Right ventricle myocardium inferior (tissue), 1 donor: ENCODE results near the gene MRPL20. TPM values are rescaled to one million over a fixed set of nuclear protein-coding genes. Genes with fewer than 3 reads are reported as not detected.

Experiments
- ATAC-seq: fragments of 200-7000 bp; cut with Tn5 transposase; one replicate; pipeline ENCODE4 v1.9.1; 2020; ENCODE audit warnings: mild to moderate bottlenecking, moderate library complexity
- DNase-seq: peaks from one replicate; pipeline ENCODE4 v3.0.0; 2021; ENCODE audit errors: missing footprints
- intact Hi-C: fragments of 100-400 bp; cut with DNase I; formaldehyde crosslinking; loops from one replicate; pipeline ENCODE4 v1.11.0; 2022
- total RNA-seq: library from RNA; stranded (reverse); fragmentation: NEBNext Ultra II Directional; extraction: Animal tissue kit (Norgen Biotek cat#: 25700); gene quantifications from one replicate; pipeline ENCODE4 v1.2.1, GENCODE V29; 2021
- donor health status: DM: no; HTN: yes; CAD: no; lungs with severe emphysema.

The MRPL20 gene
- total RNA-seq, 1 donor from 2014 or later, result 140 TPM

DNA sequence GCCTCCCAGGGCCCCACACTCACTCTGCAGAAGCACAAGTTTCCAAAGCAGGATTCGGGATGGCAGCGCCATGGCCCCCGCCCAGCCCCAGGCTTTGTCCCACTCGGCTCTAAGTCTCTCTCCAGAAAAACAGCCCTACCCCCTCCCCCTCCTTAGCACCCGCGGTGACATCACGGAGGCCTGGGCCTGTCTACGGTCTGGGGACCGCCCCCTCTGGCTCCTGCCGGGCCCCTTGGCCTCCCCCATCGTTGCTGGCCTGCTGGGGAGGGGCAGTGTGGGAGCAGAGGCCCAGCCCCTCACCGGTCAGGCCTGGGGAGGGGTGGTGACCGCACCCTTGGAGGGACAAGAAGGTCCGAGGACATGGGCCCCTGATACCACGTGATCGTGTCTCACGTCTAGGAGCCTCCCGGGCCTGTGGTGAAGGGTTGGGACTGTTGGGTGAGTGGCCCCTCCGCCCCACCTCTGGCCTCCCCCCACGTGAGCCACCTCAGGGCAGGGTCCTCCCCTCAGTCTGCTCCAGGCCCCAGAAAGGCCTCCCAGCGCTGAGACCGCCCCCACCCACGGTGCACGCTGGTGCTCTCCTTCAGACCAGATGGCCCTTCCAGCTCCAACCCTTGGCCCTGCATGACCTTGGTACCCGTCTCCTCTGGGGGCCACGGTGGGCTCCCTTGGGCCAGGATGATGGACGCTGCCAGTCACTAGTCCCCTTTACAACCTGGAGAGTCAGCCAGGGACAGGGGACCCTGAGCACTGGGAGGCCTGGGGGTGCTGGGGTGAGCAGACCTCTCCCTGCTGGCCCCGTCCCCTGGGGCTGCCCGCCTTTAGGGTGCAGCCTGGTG lies 48.4 kb downstream of the MRPL20 start, which contains the start of gene MXRA8:
Gene MXRA8 (minus strand): TSS at position 123 of the 839 bp plus-strand sequence. CDS start 51 bp downstream, at position 72.
- ATAC-seq, result peak; percentile 71
- DNase-seq, result peak; percentile 85
- intact Hi-C loops, result no loop called here

DNA sequence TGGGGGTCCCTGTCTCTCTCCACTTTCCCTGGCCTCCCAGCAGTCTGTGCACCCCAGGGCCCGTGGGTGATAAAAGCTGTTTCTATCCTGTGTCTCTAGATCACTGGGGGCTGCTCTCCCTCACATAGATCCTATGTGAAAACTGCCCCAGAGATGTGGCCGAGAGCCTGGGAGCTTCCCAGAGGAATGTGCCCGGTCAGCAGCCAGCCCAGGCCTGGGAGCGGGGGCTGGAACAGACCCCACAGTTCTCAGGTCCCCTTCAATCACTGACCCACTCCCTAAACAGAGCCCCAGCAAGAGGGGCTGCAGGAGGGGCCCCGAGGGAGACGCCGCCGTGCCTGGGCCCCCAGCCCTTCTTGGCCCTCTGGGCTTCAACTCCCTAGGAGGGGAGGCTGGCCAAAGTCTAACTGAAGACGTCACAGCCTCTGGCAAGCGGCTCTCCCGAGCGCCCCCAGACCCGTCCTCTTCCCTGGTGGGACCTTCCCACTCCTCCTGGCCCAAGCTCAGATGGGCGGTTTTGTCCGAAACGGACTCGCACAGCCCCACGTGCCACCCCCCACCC lies 49.1 kb downstream of the MRPL20 start:
- ATAC-seq (no peak), DNase-seq (peak; percentile 42)
- intact Hi-C loops, result no loop called here

DNA sequence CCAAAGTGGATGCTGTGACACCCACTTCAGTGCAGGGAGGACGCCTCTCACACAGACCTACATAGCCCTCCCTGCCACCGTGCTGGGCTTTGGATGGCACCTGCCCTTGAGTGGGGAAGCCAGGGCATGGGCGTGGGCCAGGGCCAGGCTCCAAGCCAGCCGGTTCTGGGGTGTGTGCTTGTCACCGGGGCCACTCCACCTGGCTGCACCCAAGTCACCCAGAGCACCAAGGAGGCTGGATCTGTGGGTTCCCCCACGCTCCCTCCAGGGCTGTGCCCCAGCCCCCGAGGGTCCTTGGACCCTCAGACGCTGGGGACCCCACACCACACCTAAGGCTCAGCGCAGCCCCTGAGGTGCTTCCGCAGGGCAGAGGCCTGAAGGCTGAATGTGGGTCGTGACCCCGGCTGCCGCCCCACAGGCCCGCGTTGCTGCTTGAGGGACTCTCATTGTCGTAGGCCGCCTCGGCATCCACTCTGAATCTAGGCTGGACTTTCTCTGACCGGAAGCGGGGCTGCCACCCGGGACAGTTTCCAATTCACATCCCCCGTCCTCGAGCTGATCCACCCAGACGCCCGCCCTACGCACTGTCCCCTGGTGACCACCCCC lies 50.2 kb downstream of the MRPL20 start:
- no peak for ATAC-seq
- peak; percentile 59 for DNase-seq
- intact Hi-C loops, result no loop called here

DNA sequence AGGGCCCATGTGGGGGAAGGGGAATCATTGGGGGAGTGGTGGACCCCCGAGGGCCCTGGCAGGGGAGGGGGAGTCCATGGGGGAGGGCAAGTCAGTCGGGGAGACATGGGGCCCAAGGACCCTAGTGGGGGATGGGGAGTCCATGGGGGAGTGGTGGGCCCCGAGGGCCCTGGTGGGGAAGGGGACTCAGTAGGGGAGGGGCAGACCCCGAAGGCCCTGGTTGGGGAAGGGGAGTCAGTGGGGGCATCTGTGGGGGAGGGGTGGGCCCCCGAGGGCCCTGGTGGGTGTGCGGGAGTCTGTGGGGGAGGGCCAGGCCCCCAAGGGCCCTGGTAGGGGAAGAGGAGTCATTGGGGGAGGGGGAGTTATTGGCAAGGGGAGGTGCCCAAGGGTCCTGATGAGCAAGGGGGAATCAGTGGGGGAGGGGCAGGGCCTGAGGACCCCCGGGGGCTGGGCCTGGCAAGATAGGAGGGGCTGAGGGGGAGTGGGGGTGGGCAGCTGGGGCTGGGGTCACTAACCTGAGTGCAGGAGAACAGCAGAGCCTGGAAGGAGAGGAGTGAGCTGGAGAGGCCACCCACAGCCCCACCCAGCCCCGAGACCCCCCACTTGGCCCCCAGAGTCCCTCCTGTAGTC lies 50.8 kb downstream of the MRPL20 start:
- intact Hi-C loops, result no loop called here

DNA sequence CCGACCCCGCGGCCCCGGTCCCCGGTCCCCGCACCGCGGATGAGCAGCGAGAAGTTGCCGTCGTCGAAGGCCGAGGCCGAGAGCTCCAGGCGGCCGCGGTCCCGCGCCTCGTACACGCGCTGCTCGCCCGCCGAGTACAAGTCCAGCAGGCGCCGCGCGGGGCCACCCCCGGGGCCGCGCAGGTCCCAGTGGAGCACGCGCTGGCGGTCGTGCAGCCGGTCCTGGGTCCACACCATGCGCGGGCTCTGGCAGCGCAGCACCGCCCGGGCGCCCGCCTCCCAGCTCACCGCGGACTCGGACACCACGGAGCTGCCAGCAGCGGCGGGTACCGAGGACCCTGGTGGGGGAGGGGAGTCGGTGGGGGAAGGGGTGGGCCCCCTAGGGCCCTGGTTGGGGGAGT lies 51.7 kb downstream of the MRPL20 start:
- intact Hi-C loops, result no loop called here
- ATAC-seq, result no peak
- DNase-seq, result peak; percentile 73

More for the DNA sequence above, 50.8 kb downstream of the MRPL20 start:
- no peak for ATAC-seq
- peak; percentile 20 for DNase-seq

DNA sequence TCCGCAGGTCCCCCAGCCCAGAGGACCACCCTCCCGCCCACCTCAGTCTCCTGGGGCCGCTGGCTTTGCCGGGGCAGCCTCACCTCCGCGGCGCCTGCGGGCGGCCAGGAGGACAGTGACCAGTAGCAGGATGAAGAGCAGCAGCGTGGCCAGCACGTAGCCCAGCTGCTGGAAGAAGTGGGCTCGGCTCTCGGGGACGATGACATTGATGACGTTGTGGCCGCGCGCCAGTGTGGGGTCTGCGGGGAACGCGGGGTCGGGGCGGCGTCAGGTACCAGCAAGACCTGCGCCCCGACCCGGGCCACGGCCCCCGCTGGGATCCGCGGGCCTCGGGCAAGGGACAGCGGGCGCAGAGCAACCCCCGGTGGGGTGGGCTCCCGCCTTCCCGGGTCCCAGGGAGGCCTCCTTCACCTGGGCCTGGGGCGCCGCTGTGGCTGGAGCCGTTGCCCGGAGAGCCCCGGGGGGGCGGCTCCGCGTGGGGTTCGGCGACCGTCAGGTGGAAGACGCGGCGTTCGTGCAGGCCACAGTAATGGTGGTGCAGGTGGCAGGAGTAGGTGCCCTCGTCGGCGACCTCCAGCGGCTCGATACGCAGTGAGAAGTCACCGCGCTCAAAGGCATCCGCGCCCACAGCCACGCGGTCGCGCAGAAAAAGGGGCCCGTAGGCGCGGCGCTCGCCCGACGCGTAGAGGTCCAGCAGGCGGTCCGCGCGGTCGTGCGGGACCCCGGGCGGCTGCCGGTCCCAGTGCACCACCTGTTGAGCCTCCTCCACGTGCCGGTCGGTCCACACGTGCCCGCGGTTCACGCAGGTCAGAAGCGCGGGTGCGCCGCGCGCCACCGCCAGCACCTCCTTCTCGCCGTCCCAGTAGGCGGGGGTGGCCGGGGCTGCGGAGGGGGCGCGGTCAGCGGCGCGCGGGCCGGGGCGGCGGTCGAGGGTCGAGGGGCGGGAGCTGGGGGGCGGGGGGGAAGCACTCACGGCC lies 52.5 kb downstream of the MRPL20 start:
- intact Hi-C loops, result no loop called here
- DNase-seq (peak; percentile 57), ATAC-seq (no peak)

DNA sequence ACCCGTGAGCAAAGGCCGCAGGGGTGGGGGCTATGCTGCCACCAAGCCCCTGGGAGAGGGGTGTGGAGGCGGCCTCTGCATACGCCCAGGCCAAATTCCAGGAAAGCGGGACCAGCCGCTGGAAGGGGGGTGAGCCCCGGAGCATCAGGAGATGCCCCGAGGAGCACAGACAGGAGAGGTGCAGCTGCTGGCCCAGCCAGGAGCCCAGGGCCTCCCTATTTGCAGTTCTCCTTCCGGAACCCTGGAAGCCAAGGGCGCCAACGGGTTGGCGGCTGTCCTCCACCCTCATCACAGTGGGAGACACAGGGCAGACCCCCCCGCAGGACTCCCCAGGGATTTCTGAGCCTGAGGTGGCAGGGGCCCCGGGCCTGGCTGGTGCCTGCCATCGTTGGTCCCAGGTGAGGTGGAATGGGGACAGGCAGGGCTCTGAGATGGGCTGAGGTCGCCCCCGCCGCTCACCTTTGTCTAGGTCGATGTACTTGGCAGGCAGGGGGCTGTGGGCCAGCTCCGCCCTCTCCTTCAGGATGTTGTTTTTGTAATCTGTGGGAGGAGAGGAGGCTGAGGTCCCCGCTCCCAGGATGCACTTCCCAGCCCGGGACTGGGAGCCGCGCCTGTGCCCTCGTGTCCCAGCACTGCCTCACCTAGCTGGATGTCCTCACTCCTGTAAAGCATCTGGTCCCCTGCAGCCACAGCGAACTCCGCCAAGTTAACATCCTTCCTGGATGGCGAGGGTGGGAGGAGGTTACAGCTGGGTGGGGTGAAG lies 53.5 kb downstream of the MRPL20 start:
- intact Hi-C loops, result no loop called here
- DNase-seq, result peak; percentile 60

DNA sequence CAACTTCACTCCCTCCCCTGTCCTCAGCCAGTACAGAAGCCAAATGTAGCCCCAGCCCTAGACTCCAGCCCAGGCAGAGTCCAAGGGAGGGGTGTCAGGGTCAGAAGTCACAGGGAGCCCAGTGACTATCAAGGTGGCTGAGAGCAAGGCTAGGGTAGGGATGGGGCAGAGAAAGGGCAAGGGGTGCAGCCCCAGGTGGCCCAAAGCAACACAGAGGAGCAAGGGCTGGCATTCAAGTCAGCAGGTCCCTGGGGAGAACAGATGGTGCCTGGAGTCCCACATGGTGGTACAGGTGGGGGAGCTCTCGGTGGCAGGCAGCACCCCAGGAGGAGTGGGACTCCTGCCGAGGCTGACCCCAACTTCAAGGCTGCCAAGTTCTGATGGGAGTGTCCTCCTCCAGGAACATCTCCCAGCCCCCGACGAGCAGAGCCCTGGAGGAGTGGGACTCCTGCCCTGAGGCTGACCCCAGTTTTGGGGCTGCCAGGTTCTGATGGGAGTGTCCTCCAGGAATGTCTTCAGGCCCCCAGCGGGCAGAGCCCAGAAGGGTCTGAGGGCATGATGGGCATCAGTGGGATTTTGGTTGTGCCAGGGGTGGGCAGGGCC lies 54.2 kb downstream of the MRPL20 start:
- intact Hi-C loops, result loop anchor here (1.0 kb wide), 1 partner anchor 20 kb away; no protein-coding TSS in a partner anchor
- DNase-seq (peak; percentile 57), ATAC-seq (no peak)

More for the DNA sequence above, 53.5 kb downstream of the MRPL20 start:
- ATAC-seq, result no peak

Other genes starting within 250 kb of the MRPL20 start
- 0.24 TPM for gene TTLL10, start 233.4 kb downstream of the MRPL20 start, total RNA-seq
- not detected for gene TNFRSF18, start 200.7 kb downstream of the MRPL20 start, total RNA-seq
- gene TNFRSF4, start 193.1 kb downstream of the MRPL20 start, total RNA-seq, result 1.4 TPM
- 125 TPM for gene SDF4, start 175.3 kb downstream of the MRPL20 start, total RNA-seq
- 8.3 TPM for gene B3GALT6, start 175.1 kb downstream of the MRPL20 start, total RNA-seq
- 0.57 TPM for gene C1QTNF12, start 160.6 kb downstream of the MRPL20 start, total RNA-seq
- gene UBE2J2, start 133.4 kb downstream of the MRPL20 start, total RNA-seq, result 40.0 TPM
- gene SCNN1D, start 126.9 kb downstream of the MRPL20 start, total RNA-seq, result 3.0 TPM
- 57.3 TPM for gene ACAP3, start 99.4 kb downstream of the MRPL20 start, total RNA-seq
- gene PUSL1, start 98.7 kb downstream of the MRPL20 start, total RNA-seq, result 10.3 TPM
- 75.7 TPM for gene INTS11, start 82.6 kb downstream of the MRPL20 start, total RNA-seq
- gene CPTP, start 82.5 kb downstream of the MRPL20 start, total RNA-seq, result 119 TPM
- 0.51 TPM for gene TAS1R3, start 76.0 kb downstream of the MRPL20 start, total RNA-seq
- gene DVL1, start 57.9 kb downstream of the MRPL20 start, total RNA-seq, result 119 TPM
- gene MXRA8, start 48.7 kb downstream of the MRPL20 start, total RNA-seq, result 21.8 TPM
- 265 TPM for gene AURKAIP1, start 32.1 kb downstream of the MRPL20 start, total RNA-seq
- gene CCNL2, start 8.0 kb downstream of the MRPL20 start, total RNA-seq, result 49.4 TPM
- 3.0 TPM for gene ANKRD65, start 14.0 kb upstream of the MRPL20 start, total RNA-seq
- gene VWA1, start 28.4 kb upstream of the MRPL20 start, total RNA-seq, result 20.5 TPM
- 1.8 TPM for gene ATAD3C, start 42.4 kb upstream of the MRPL20 start, total RNA-seq
- 9.0 TPM for gene ATAD3B, start 64.5 kb upstream of the MRPL20 start, total RNA-seq
- 17.9 TPM for gene ATAD3A, start 104.9 kb upstream of the MRPL20 start, total RNA-seq
- 6.9 TPM for gene TMEM240, start 133.3 kb upstream of the MRPL20 start, total RNA-seq
- 116 TPM for gene SSU72, start 167.6 kb upstream of the MRPL20 start, total RNA-seq
- 3.0 TPM for gene FNDC10, start 192.8 kb upstream of the MRPL20 start, total RNA-seq
- 103 TPM for gene MIB2, start 208.2 kb upstream of the MRPL20 start, total RNA-seq
- 36.2 TPM for gene MMP23B, start 224.9 kb upstream of the MRPL20 start, total RNA-seq